HL-60 (cell line): ENCODE measurements around the gene FAM184A.

ENCODE experiments used
- DNase-seq, 2 experiments: peaks; one replicate each; pipeline ENCODE4 v3.0.0-alpha.2; 2010 to 2020; ENCODE audit warnings: low read depth in 1 of 2, low spot score in 1 of 2
- H3K27ac ChIP-seq: fragments of 250-450 bp; sonication (Bioruptor Pico); replicated peaks from 2 replicates; pipeline ENCODE4 v1.5.1; 2020; ENCODE audit warnings: mild to moderate bottlenecking, moderate library complexity
- H3K27me3 ChIP-seq: fragments of 250-450 bp; sonication (Bioruptor Pico); 2 replicates; pipeline ENCODE4 v1.5.1; 2021; ENCODE audit warnings: mild to moderate bottlenecking, moderate library complexity; ENCODE audit not compliant: insufficient read depth, poor library complexity, severe bottlenecking
- H3K4me3 ChIP-seq: replicated peaks from 2 replicates; pipeline ENCODE4 v1.5.1; 2011; ENCODE audit warnings: mild to moderate bottlenecking, control low read depth, low read length; ENCODE audit not compliant: insufficient read depth
- GABPA ChIP-seq: IDR thresholded peaks from 2 replicates; pipeline ENCODE4 v1.6.1; 2012; ENCODE audit warnings: low read depth
- POLR2AphosphoS5 ChIP-seq: IDR thresholded peaks from 2 replicates; pipeline ENCODE4 v1.6.1; 2012; ENCODE audit warnings: low read depth
- REST ChIP-seq: IDR thresholded peaks from 2 replicates; pipeline ENCODE4 v1.6.1; 2012; ENCODE audit warnings: low read depth; ENCODE audit not compliant: insufficient replicate concordance
- SPI1 ChIP-seq: IDR thresholded peaks from 2 replicates; pipeline ENCODE4 v1.6.1; 2012; ENCODE audit warnings: low read depth, mild to moderate bottlenecking, borderline replicate concordance
- TF ChIP-seq, protein P1 (sequence below): IDR thresholded peaks from one replicate; pipeline ENCODE4 v1.5.1; 2011; ENCODE audit warnings: low read length, control low read depth, inconsistent platforms; ENCODE audit not compliant: insufficient read depth

Gene FAM184A

GRCh38 chr6:119090256-119090655 is 11.8 kb upstream of the FAM184A start:
- DNase-seq, result no peak
- H3K27ac ChIP-seq, result no peak overlapping the region
- no peaks in the 10 kb centered on the region for H3K27me3 ChIP-seq
- TF ChIP-seq, protein P1, sequence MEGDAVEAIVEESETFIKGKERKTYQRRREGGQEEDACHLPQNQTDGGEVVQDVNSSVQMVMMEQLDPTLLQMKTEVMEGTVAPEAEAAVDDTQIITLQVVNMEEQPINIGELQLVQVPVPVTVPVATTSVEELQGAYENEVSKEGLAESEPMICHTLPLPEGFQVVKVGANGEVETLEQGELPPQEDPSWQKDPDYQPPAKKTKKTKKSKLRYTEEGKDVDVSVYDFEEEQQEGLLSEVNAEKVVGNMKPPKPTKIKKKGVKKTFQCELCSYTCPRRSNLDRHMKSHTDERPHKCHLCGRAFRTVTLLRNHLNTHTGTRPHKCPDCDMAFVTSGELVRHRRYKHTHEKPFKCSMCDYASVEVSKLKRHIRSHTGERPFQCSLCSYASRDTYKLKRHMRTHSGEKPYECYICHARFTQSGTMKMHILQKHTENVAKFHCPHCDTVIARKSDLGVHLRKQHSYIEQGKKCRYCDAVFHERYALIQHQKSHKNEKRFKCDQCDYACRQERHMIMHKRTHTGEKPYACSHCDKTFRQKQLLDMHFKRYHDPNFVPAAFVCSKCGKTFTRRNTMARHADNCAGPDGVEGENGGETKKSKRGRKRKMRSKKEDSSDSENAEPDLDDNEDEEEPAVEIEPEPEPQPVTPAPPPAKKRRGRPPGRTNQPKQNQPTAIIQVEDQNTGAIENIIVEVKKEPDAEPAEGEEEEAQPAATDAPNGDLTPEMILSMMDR, result no peak
- TF ChIP-seq GABPA, result no peak
- TF ChIP-seq POLR2AphosphoS5, result no peak
- peak; percentile 88 for TF ChIP-seq REST
- no peak for TF ChIP-seq SPI1
- H3K4me3 ChIP-seq, result no peak overlapping the region

- TF ChIP-seq SPI1, result no peak
- no peak for TF ChIP-seq GABPA
- no peak for TF ChIP-seq POLR2AphosphoS5
- TF ChIP-seq REST, result no peak
- TF ChIP-seq, protein P1, result no peak
- H3K4me3 ChIP-seq, result no peak overlapping the region
- no peak for DNase-seq
- H3K27me3 ChIP-seq, result peaks cover 3% of the 10 kb centered on the region
- no peak overlapping the region for H3K27ac ChIP-seq
Measured at GRCh38 chr6:119084784-119085183, 6.3 kb upstream of the FAM184A start.

DNA sequence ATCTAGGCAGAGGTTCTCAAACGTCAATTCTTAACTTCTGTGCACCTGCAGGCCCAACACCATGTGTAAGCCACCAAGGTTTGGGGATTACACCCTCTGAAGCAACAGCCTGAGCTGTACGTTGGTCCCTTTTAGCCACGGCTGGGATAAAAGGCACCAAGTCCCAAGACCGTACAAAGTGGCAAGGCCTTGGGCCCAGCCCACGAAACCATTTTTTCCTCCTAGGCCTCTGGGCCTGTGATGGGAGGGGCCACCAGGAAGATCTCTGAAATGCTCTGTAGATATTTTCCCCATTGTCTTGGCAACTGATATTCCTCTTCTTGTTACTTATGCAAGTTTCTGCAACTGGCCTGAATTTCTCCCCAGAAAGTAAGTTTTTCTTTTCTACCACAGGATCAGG is 4.5 kb upstream of the FAM184A start:
- DNase-seq, result no peak
- Histone ChIP-seq H3K27ac (no peak overlapping the region), H3K27me3 (peaks cover 15% of the 10 kb centered on the region), H3K4me3 (no peak overlapping the region)
- TF ChIP-seq REST (no peak), SPI1 (no peak), GABPA (no peak), POLR2AphosphoS5 (no peak)
- TF ChIP-seq, protein P1, result no peak
